Smooth muscle cell of the brain vasculature (primary cell): ENCODE results near the gene PIP5K1A.
A peak's percentile ranks its signal among the peaks of the same experiment; 100 is the strongest.
"Not testable (repeated sequence)": the region's sequence is repeated elsewhere in the genome, so short reads cannot be mapped to it uniquely, and the experiment has no call there.

Experiments
- DNase-seq: peaks from one replicate; pipeline ENCODE4 v3.0.0-alpha.2; 2012; ENCODE audit warnings: low read depth, low spot score

The PIP5K1A gene

GRCh38 chr1:151254217-151255213 lies 56.2 kb downstream of the PIP5K1A start, which contains the start of gene PSMD4:
PSMD4 (plus strand) TSS chr1:151254734; CDS start chr1:151254783, 49 bp downstream.
- DNase-seq = peak; percentile 92

- DNase-seq = no peak
These were observed 57.0 kb downstream of the PIP5K1A start for GRCh38 chr1:151255381-151255780.

- DNase-seq = no peak
These were observed 61.0 kb downstream of the PIP5K1A start for GRCh38 chr1:151259351-151259750.

GRCh38 chr1:151265446-151266236 lies 67.3 kb downstream of the PIP5K1A start:
- no peak for DNase-seq

- no peak for DNase-seq
These were observed 68.0 kb downstream of the PIP5K1A start for GRCh38 chr1:151266315-151266714.

- no peak for DNase-seq
These were observed 68.5 kb downstream of the PIP5K1A start for GRCh38 chr1:151266821-151267220.

GRCh38 chr1:151267760-151268159 lies 69.4 kb downstream of the PIP5K1A start:
- no peak for DNase-seq

- no peak for DNase-seq
These were observed 75.6 kb downstream of the PIP5K1A start for GRCh38 chr1:151273924-151274466.

- not testable (repeated sequence) for DNase-seq
These were observed 77.0 kb downstream of the PIP5K1A start for GRCh38 chr1:151275341-151275740.

- no peak for DNase-seq
These were observed 78.9 kb downstream of the PIP5K1A start for GRCh38 chr1:151277249-151277648.

GRCh38 chr1:151281225-151281968 lies 83.0 kb downstream of the PIP5K1A start:
- DNase-seq = peak; percentile 94

- peak; percentile 100 for DNase-seq
These were observed 83.9 kb downstream of the PIP5K1A start, which contains the start of gene ZNF687 for GRCh38 chr1:151281969-151282882. ZNF687 (plus strand) TSS chr1:151282299; CDS start chr1:151286292, 3,993 bp downstream.

GRCh38 chr1:151282883-151283725 lies 84.8 kb downstream of the PIP5K1A start:
- no peak for DNase-seq

GRCh38 chr1:151284013-151284577 lies 85.7 kb downstream of the PIP5K1A start:
- DNase-seq = no peak

- no peak for DNase-seq
These were observed 88.4 kb downstream of the PIP5K1A start for GRCh38 chr1:151286619-151287340.

GRCh38 chr1:151287341-151287699 lies 89.0 kb downstream of the PIP5K1A start:
- no peak for DNase-seq

GRCh38 chr1:151287767-151288500 lies 89.6 kb downstream of the PIP5K1A start:
- no peak for DNase-seq
